GM06990 (cell line): Measurements from ENCODE around the gene ZNF382.

Source experiments
- DNase-seq: peaks from one replicate; pipeline ENCODE4 v3.0.0-alpha.2; 2011; ENCODE audit not compliant: insufficient read length; ENCODE audit errors: extremely low read depth
- H3K27me3 ChIP-seq: replicated peaks from 2 replicates; pipeline ENCODE4 v1.6.0; 2011; ENCODE audit warnings: low read length; ENCODE audit not compliant: control insufficient read depth, insufficient read depth
- H3K36me3 ChIP-seq: 2 replicates; pipeline ENCODE4 v1.5.1; 2011; ENCODE audit warnings: low read length; ENCODE audit not compliant: control insufficient read depth, insufficient read depth
- H3K4me3 ChIP-seq: replicated peaks from 2 replicates; pipeline ENCODE4 v1.5.1; 2011; ENCODE audit warnings: low read depth, mild to moderate bottlenecking, control low read depth, low read length
- TF ChIP-seq, protein P1 (sequence below): IDR thresholded peaks from 2 replicates; pipeline ENCODE4 v1.5.1; 2011; ENCODE audit warnings: low read length, control low read depth, mild to moderate bottlenecking, inconsistent platforms; ENCODE audit not compliant: insufficient read depth, poor library complexity, severe bottlenecking

ZNF382 gene

DNA sequence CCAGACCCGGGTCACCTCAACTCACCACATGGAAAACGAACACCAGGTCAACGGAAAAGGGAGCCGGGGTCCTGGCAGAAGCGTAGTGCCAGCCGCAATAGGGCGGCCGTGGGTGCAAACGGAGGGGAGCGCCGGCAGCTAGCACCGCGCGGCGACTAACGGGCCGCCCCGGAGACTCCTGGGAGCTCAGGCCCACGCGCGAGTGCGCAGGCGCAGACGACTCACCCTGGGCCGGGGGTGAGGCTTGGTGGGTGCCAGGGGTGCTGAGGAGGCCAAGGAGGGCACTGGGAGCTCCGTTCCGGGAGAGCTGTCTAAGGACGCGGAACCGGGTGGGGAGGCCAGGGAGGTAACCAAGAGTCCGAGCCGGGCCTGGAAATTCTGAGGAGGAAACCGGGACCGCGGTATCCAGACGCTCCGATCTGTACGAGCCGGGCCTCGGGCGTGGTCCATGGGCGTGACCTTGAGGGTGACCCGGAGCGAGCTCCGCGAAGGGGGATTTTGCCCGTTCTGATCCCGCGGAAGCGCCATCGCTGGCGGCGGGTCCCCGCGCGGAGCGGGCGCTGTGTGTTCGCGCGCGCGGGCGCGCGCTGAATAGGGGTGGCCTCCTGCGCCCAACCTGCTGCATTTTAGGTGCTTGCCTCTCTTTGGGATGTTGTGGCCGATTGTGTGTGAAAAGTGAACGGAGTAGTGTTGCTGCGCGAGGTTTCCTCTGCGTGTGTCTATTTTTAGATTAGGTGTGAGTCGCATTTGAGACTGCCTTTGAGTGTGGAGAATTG lies at the start of gene ZNF382:
ZNF382 (plus strand) TSS at position 213 of the 776 bp plus-strand sequence. CDS start 4,602 bp downstream, outside the sequence.
- TF ChIP-seq, protein P1, sequence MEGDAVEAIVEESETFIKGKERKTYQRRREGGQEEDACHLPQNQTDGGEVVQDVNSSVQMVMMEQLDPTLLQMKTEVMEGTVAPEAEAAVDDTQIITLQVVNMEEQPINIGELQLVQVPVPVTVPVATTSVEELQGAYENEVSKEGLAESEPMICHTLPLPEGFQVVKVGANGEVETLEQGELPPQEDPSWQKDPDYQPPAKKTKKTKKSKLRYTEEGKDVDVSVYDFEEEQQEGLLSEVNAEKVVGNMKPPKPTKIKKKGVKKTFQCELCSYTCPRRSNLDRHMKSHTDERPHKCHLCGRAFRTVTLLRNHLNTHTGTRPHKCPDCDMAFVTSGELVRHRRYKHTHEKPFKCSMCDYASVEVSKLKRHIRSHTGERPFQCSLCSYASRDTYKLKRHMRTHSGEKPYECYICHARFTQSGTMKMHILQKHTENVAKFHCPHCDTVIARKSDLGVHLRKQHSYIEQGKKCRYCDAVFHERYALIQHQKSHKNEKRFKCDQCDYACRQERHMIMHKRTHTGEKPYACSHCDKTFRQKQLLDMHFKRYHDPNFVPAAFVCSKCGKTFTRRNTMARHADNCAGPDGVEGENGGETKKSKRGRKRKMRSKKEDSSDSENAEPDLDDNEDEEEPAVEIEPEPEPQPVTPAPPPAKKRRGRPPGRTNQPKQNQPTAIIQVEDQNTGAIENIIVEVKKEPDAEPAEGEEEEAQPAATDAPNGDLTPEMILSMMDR = no peak
- peaks cover 2% of the 10 kb centered on the region for H3K36me3 ChIP-seq
- H3K27me3 ChIP-seq = no peaks in the 10 kb centered on the region
- H3K4me3 ChIP-seq = peak within 1 kb of the TSS; percentile 98
- peak; percentile 89 for DNase-seq

DNA sequence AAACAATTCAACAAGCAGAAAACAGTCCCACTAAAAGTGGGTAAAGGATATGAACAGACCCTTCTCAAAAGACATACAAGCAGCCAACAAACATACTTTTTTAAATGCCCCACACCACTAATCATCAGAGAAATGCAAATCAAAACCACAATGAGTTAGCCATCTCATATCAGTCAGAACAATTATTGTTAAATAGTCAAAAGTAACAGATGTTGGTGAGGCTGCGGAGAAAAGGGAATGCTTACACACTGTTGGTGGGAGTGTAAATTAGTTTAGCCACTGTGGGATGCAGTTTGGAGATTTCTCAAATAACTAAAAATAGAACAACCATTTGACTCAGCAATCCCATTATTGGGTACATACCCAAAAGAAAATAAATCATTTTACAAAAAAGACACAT lies 40.7 kb upstream of the ZNF382 start:
- H3K4me3 ChIP-seq = no peak overlapping the region
- TF ChIP-seq, protein P1 = no peak

DNA sequence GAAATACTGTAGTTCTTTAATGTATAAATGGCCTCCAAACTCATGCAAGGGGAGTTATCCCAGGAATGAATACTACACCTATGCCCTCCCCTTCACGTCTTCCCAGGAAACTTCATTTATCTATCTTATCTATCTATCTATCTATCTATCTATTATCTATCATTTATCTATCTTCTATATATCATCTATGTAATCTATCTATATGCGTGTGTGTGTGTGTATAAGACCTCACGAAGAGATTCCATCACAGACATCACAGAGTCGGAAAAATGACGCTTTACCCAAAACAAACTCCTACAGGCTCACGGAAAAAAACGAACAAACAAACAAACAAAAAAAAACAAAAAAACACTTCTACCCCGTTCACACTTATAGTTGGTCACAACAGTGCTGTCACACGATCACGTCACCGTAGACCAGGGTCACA lies 32.5 kb upstream of the ZNF382 start:
- H3K36me3 ChIP-seq = peaks cover 6% of the 10 kb centered on the region
- TF ChIP-seq, protein P1 = no peak
- H3K4me3 ChIP-seq = peak overlapping the region; percentile 72
- H3K27me3 ChIP-seq = no peaks in the 10 kb centered on the region
- DNase-seq = no peak

More for the DNA sequence above, 40.7 kb upstream of the ZNF382 start:
- Histone ChIP-seq H3K27me3 (no peaks in the 10 kb centered on the region), H3K36me3 (no peaks in the 10 kb centered on the region; the same call in none of the 2 replicates)
- DNase-seq = no peak

DNA sequence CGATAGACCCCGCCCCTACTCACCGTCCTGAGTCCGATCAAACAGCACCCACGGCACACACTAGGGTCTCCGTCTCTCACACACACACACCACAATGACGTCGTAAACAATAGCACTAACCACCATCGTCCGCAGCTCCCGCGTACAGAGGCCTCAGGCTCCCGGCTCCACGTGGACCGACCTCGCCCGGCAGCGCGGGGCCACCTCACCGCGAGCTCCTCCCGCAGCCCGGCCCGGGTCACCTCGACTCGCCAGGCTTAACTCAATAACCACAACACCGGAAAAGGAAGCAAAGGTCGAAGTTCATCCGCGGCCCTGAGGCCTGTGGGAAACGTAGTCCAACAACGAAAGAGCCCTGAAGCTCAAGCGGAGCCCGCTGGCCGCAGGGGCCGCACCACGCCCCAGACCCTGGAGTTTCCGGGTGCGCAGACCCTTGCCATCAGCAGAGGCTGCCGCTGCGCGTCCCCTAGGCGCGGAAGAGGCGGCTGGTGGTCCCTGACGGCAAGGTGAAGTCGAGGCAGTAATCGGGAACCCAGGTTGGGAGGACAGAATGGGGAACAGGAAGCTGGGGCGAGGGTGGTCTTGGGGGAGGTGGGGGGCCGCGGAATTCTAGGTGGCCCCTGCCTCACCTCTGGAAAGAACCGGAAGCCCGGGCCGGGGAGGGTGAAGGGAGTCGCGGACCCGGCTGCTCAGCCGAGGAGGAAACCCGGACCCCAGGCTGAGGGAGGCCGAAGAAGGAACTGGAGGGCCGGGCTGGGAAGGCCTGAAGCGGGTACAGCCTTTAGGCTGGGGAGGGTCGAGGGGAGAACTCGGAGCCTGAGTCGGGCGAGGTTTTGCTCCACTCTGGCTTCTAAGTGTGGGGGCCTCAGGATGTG lies 31.9 kb upstream of the ZNF382 start, which contains the start of gene ZNF529:
ZNF529 (minus strand) TSS at position 273 of the 875 bp plus-strand sequence. CDS start 946 bp downstream, outside the sequence.
- Histone ChIP-seq H3K27me3 (no peaks in the 10 kb centered on the region), H3K4me3 (peak within 1 kb of the TSS; percentile 72), H3K36me3 (peaks cover 7% of the 10 kb centered on the region)
- peak; percentile 90 for DNase-seq
- TF ChIP-seq, protein P1 = no peak

DNA sequence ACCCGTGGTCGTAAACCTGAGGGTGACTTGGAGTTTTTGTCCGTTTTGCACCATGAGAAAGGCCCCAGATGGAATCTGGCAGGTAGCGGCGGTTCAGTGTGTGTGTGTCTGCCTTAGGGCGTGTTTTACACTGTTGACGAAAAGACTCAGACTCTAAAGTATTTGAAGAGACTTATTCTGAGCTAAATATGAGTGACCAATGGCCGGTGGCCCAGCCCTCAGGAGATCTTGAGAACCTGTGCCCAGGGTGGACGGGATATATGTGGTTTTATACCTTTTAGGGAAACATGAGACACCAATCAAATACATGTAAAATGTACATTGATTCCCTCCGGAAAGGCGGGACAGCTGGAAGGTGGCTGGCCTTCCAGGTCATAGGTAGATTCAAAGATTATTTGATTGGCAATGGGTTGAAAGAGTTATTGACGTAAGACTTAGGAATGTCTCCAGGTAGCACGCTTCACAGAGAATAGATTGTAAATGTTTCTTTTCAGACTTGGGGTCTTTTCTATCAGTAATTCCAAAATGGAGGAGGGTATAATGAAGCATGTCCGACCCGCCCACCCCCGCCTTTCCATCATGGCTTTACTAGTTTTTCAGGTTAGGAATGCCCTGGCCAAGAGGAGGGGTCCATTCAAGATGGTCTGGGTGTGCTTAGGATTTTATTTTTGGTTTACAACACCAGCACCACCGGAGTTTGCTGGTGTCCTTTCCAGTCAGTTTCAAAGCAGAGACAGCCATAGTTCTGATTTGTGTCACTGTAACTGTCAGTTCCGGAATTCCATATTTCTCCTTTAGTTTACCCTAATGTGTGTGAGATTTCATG lies 31.0 kb upstream of the ZNF382 start:
- no peak for DNase-seq
- Histone ChIP-seq H3K4me3 (peak overlapping the region; percentile 72), H3K36me3 (peaks cover 7% of the 10 kb centered on the region), H3K27me3 (no peaks in the 10 kb centered on the region)
- TF ChIP-seq, protein P1 = no peak
